IMR-90 (cell line): ENCODE measurements around the gene FAM227B.

Experiments
- CHD1 ChIP-seq: IDR thresholded peaks from 2 replicates; pipeline ENCODE4 v1.6.1; 2012; ENCODE audit warnings: low read depth, low read length, improper control_type of control experiment
- POLR2A ChIP-seq: IDR thresholded peaks from 2 replicates; pipeline ENCODE4 v1.6.1; 2012; ENCODE audit warnings: mild to moderate bottlenecking, low read depth, low read length
- RAD21 ChIP-seq: IDR thresholded peaks from 2 replicates; pipeline ENCODE4 v1.6.1; 2012; ENCODE audit warnings: low read length, improper control_type of control experiment
- SMC3 ChIP-seq: fragments of 150-350 bp; IDR thresholded peaks from 2 replicates; pipeline ENCODE4 v1.6.1; 2016; ENCODE audit warnings: low read depth, mild to moderate bottlenecking, antibody characterized with exemption, low read length, moderate library complexity
- TF ChIP-seq, protein P1 (sequence below): conservative IDR thresholded peaks from 2 replicates; pipeline ENCODE4 v1.5.1; 2012; ENCODE audit warnings: mild to moderate bottlenecking, low read depth, low read length, improper control_type of control experiment
- TF ChIP-seq, protein P2 (sequence below): fragments of 150-350 bp; IDR thresholded peaks from 2 replicates; pipeline ENCODE4 v1.6.1; 2017; ENCODE audit warnings: mild to moderate bottlenecking, antibody characterized with exemption, low read length, low read depth
- TF ChIP-seq, protein P3 (sequence below): fragments of 150-350 bp; IDR thresholded peaks from 2 replicates; pipeline ENCODE4 v1.6.1; 2016; ENCODE audit warnings: low read depth, mild to moderate bottlenecking, low read length, moderate library complexity, borderline replicate concordance

DNA sequence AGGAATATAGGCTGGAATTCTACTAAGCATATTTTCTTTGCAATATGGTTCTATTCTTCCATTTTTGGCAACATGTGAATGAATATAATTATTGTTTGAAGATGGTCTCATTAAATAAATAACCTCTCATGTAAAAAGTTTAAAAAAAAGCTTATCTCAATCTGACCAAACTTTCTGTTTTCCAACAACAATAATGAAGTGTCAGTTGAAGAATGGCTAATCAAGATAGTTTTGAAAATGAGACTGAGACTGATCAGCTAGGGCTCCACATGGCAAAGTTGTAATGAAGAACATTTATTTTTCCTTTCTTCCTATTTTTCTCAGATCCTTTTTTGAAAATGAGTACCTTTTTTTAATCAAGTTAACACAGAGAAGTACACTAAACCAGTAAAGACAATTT is 333.1 kb downstream of the FAM227B start:
- TF ChIP-seq, protein P1, sequence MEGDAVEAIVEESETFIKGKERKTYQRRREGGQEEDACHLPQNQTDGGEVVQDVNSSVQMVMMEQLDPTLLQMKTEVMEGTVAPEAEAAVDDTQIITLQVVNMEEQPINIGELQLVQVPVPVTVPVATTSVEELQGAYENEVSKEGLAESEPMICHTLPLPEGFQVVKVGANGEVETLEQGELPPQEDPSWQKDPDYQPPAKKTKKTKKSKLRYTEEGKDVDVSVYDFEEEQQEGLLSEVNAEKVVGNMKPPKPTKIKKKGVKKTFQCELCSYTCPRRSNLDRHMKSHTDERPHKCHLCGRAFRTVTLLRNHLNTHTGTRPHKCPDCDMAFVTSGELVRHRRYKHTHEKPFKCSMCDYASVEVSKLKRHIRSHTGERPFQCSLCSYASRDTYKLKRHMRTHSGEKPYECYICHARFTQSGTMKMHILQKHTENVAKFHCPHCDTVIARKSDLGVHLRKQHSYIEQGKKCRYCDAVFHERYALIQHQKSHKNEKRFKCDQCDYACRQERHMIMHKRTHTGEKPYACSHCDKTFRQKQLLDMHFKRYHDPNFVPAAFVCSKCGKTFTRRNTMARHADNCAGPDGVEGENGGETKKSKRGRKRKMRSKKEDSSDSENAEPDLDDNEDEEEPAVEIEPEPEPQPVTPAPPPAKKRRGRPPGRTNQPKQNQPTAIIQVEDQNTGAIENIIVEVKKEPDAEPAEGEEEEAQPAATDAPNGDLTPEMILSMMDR: no peak
- TF ChIP-seq POLR2A: no peak
- TF ChIP-seq, protein P2, sequence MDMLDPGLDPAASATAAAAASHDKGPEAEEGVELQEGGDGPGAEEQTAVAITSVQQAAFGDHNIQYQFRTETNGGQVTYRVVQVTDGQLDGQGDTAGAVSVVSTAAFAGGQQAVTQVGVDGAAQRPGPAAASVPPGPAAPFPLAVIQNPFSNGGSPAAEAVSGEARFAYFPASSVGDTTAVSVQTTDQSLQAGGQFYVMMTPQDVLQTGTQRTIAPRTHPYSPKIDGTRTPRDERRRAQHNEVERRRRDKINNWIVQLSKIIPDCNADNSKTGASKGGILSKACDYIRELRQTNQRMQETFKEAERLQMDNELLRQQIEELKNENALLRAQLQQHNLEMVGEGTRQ: no peak
- no peak for TF ChIP-seq RAD21
- TF ChIP-seq, protein P3, sequence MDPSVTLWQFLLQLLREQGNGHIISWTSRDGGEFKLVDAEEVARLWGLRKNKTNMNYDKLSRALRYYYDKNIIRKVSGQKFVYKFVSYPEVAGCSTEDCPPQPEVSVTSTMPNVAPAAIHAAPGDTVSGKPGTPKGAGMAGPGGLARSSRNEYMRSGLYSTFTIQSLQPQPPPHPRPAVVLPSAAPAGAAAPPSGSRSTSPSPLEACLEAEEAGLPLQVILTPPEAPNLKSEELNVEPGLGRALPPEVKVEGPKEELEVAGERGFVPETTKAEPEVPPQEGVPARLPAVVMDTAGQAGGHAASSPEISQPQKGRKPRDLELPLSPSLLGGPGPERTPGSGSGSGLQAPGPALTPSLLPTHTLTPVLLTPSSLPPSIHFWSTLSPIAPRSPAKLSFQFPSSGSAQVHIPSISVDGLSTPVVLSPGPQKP: no peak
- no peak for TF ChIP-seq SMC3
- no peak for TF ChIP-seq CHD1
